GM12878 (cell line): Measurements from ENCODE around the gene IMPG2. TPM values are rescaled to one million over a fixed set of nuclear protein-coding genes. Genes with fewer than 3 reads are reported as not detected.

Experiments used
- ATAC-seq: fragments of 200-7000 bp; cut with Tn5 transposase; 3 replicates; pipeline ENCODE4 v1.9.1; 2020; ENCODE audit warnings: mild to moderate bottlenecking, moderate library complexity
- BruUV-seq: library from RNA; stranded (reverse); fragments of 400-500 nt; replicated peaks from 2 replicates; lab custom pipeline; 2021; lab: Mats Ljungman, UMichigan
- CTCF ChIA-PET: fragments of 300-600 bp; sonication (Branson Sonifier 250); formaldehyde crosslinking; extraction: SDS; loops from one replicate; lab custom pipeline; 2021; ENCODE audit warnings: inconsistent platforms; lab: Yijun Ruan, JAX
- POLR2A ChIA-PET: fragments of 350-600 bp; formaldehyde crosslinking; extraction: SDS; loops from one replicate; lab custom pipeline; 2021; ENCODE audit warnings: inconsistent platforms; lab: Charles Lee
- RAD21 ChIA-PET: fragments of 300-600 bp; sonication (Branson Sonifier 250); formaldehyde crosslinking; loops from one replicate; lab custom pipeline; 2023; ENCODE audit warnings: antibody characterized with exemption; ENCODE audit not compliant: unreplicated experiment; lab: Charles Lee
- SMC1A ChIA-PET: fragments of 300-600 bp; sonication (Branson Sonifier 250); formaldehyde crosslinking; loops from one replicate; lab custom pipeline; 2023; ENCODE audit not compliant: unreplicated experiment, uncharacterized antibody; lab: Charles Lee
- DNase-seq: peaks from one replicate; pipeline ENCODE4 v3.0.0-alpha.2; 2011; ENCODE audit warnings: low read depth, low spot score
- FAIRE-seq: peaks from 3 replicates; lab custom pipeline; 2011; peaks lifted over from hg19 to GRCh38; lab: Jason Lieb, UNC
- H2AFZ ChIP-seq: 2 replicates; pipeline ENCODE4 v1.6.0; 2011; ENCODE audit warnings: low read depth, low read length, control low read depth; ENCODE audit not compliant: control insufficient read depth
- H3K27ac ChIP-seq: 2 replicates; pipeline ENCODE4 v1.5.1; 2011; ENCODE audit warnings: control low read depth; ENCODE audit not compliant: control insufficient read depth, insufficient read depth
- H3K27me3 ChIP-seq, 2 experiments: replicated peaks in 1 of 2; 2 replicates each; pipeline versions ENCODE4 v1.6.0 to v1.6.1; 2011; ENCODE audit warnings: low read length in 1 of 2; ENCODE audit not compliant: control insufficient read depth in 2 of 2, insufficient read depth in 2 of 2
- H3K36me3 ChIP-seq, 2 experiments: 2 replicates each; pipeline ENCODE4 v1.5.1; 2011; ENCODE audit warnings: low read length in 1 of 2; ENCODE audit not compliant: control insufficient read depth in 2 of 2, insufficient read depth in 2 of 2
- H3K4me1 ChIP-seq: 2 replicates; pipeline ENCODE4 v1.6.1; 2011; ENCODE audit warnings: mild to moderate bottlenecking, low read length, moderate library complexity, mixed read lengths; ENCODE audit not compliant: control insufficient read depth, insufficient read depth
- H3K4me2 ChIP-seq: 2 replicates; pipeline ENCODE4 v1.6.0; 2011; ENCODE audit warnings: control low read depth; ENCODE audit not compliant: control insufficient read depth, insufficient read depth
- H3K4me3 ChIP-seq: fragments of 200-600 bp; sonication (generic); 2 replicates; pipeline ENCODE4 v1.5.1; 2016
- H3K79me2 ChIP-seq: 2 replicates; pipeline ENCODE4 v1.6.0; 2011; ENCODE audit warnings: low read length; ENCODE audit not compliant: control insufficient read depth, insufficient read depth
- H3K9ac ChIP-seq: 2 replicates; pipeline ENCODE4 v1.8.0; 2011; ENCODE audit warnings: low read length, control low read depth, mixed read lengths; ENCODE audit not compliant: control insufficient read depth, insufficient read depth
- H3K9me3 ChIP-seq: replicated peaks from 3 replicates; pipeline ENCODE4 v1.5.1; 2011; ENCODE audit warnings: mild to moderate bottlenecking, low read length; ENCODE audit not compliant: control insufficient read depth, insufficient read depth
- H4K20me1 ChIP-seq: 2 replicates; pipeline ENCODE4 v1.6.0; 2011; ENCODE audit not compliant: control insufficient read depth, insufficient read depth
- CHD1 ChIP-seq: IDR thresholded peaks from 2 replicates; pipeline ENCODE4 v1.6.1; 2012; ENCODE audit warnings: low read depth, low read length, improper control_type of control experiment
- E4F1 ChIP-seq: fragments of 450-650 bp; IDR thresholded peaks from 2 replicates; pipeline ENCODE4 v1.6.1; 2018; ENCODE audit warnings: borderline replicate concordance, mild to moderate bottlenecking; ENCODE audit not compliant: partially characterized antibody
- EZH2 ChIP-seq: IDR thresholded peaks from 2 replicates; pipeline ENCODE4 v1.6.1; 2012; ENCODE audit warnings: low read depth, mild to moderate bottlenecking, control low read depth, inconsistent platforms, low read length, borderline replicate concordance; ENCODE audit not compliant: control insufficient read depth
- HDAC2 ChIP-seq: fragments of 200-600 bp; sonication (generic); IDR thresholded peaks from 2 replicates; pipeline ENCODE4 v1.6.1; 2017
- MYC ChIP-seq: IDR thresholded peaks from 2 replicates; pipeline ENCODE4 v1.6.1; 2011; ENCODE audit warnings: mild to moderate bottlenecking, low read length, moderate library complexity, inconsistent platforms; ENCODE audit not compliant: insufficient read depth, insufficient replicate concordance, insufficient read length, severe bottlenecking
- PAX5 ChIP-seq: IDR thresholded peaks from 2 replicates; pipeline ENCODE4 v1.6.1; 2011; ENCODE audit warnings: low read depth, low read length, borderline replicate concordance
- POLR2AphosphoS5 ChIP-seq: IDR thresholded peaks from 2 replicates; pipeline ENCODE4 v1.6.1; 2011; ENCODE audit warnings: mild to moderate bottlenecking, low read length, inconsistent platforms
- SIN3A ChIP-seq: IDR thresholded peaks from 2 replicates; pipeline ENCODE4 v1.6.1; 2012; ENCODE audit warnings: low read depth, low read length, improper control_type of control experiment
- SMAD5 ChIP-seq: IDR thresholded peaks from 2 replicates; pipeline ENCODE4 v1.6.1; 2016; ENCODE audit warnings: antibody characterized with exemption, low read depth
- TCF12 ChIP-seq: IDR thresholded peaks from 2 replicates; pipeline ENCODE4 v1.6.1; 2011; ENCODE audit warnings: low read depth, mild to moderate bottlenecking, low read length
- YBX1 ChIP-seq: fragments of 450-650 bp; IDR thresholded peaks from 2 replicates; pipeline ENCODE4 v1.6.1; 2016; ENCODE audit warnings: antibody characterized with exemption
- ZNF217 ChIP-seq: fragments of 450-650 bp; IDR thresholded peaks from 2 replicates; pipeline ENCODE4 v1.6.1; 2017; ENCODE audit warnings: antibody characterized with exemption, mild to moderate bottlenecking
- ZNF274 ChIP-seq: IDR thresholded peaks from one replicate; pipeline ENCODE4 v1.8.0; 2011; ENCODE audit not compliant: insufficient read length, insufficient read depth
- WGBS: methylation state at CpG from one replicate; pipeline ENCODE4 v1.1.6; 2016; ENCODE audit warnings: low lambda C conversion rate; ENCODE audit not compliant: insufficient replicate concordance, insufficient coverage; ENCODE audit errors: missing lambda C conversion rate; 5-methylcytosine and 5-hydroxymethylcytosine counted together
- in situ Hi-C: fragments of 300-500 bp; cut with MboI; formaldehyde crosslinking; loops from 9 replicates; pipeline ENCODE4 v1.14.3; 2018; ENCODE audit warnings: mixed read lengths
- intact Hi-C: fragments of 100-400 bp; cut with micrococcal nuclease; formaldehyde crosslinking; loops from one replicate; pipeline ENCODE4 v1.14.2; 2022; ENCODE audit not compliant: unreplicated experiment
- polyA plus RNA-seq, 11 experiments: library from polyadenylated mRNA; depleted of rRNA in 4 of 11; unstranded in 6 of 11; stranded (reverse) in 5 of 11; fragments of >200 nt; fragmentation: Nextera tagmentation in 4 of 11; fragmentation: Illumina TruSeq in 1 of 11; extraction: Ambion mirVana in 4 of 11; extraction: Trizol in 1 of 11; gene quantifications; 1 replicate in 1 of 11; 2 replicates in 10 of 11; pipeline versions ENCODE4 v1.2.1 to v1.2.3, GENCODE V29; 2011 to 2016; ENCODE audit warnings: inconsistent platforms in 2 of 11, missing spikeins in 2 of 11, low read depth in 1 of 11
- total RNA-seq, 4 experiments: library from RNA; depleted of rRNA in 3 of 4; stranded (reverse); fragments of >200 nt in 3 of 4; fragmentation: Illumina TruSeq in 1 of 4; extraction: Trizol in 1 of 4; gene quantifications; 2 replicates each; pipeline versions ENCODE4 v1.2.1 to v1.2.3, GENCODE V29; 2013 to 2021
- TF ChIP-seq, protein P1 (sequence below): IDR thresholded peaks from 2 replicates; pipeline ENCODE4 v1.6.1; 2012; ENCODE audit warnings: low read depth, low read length, improper control_type of control experiment
- TF ChIP-seq, protein P2 (sequence below): fragments of 450-650 bp; IDR thresholded peaks from 2 replicates; pipeline ENCODE4 v1.6.1; 2016; ENCODE audit warnings: mild to moderate bottlenecking

Gene IMPG2
- total and polyA plus RNA-seq, 10 of the 15 experiments (the other 5 are each of a cell fraction or from before 2014, with no cell fraction given) = under 0.01 to 0.17 (median 0.10) TPM; not detected in 3

GRCh38 chr3:101189176-101189575, 131.2 kb downstream of the IMPG2 start:
- Histone ChIP-seq H4K20me1 (no peaks in the 10 kb centered on the region), H2AFZ (no peak overlapping the region), H3K4me3 (no peak overlapping the region), H3K4me1 (no peaks in the 10 kb centered on the region), H3K4me2 (no peak overlapping the region), H3K36me3 (no peaks in the 10 kb centered on the region), H3K9me3 (no peaks in the 10 kb centered on the region), H3K27ac (no peak overlapping the region), H3K9ac (no peak overlapping the region), H3K27me3 (no peaks in the 10 kb centered on the region)
- DNase-seq (no peak), FAIRE-seq (no peak), ATAC-seq (no peak)
- RAD21 ChIA-PET = no interaction called here
- SMC1A ChIA-PET = no interaction called here
- no TSS peak for BruUV-seq
- WGBS = 0% methylated on average over 2 of the region's 2 CpGs
- CTCF ChIA-PET = interaction anchor here (0.6 kb wide), 2 partner anchors 25 to 321 kb away, joined by 3 read pairs; no protein-coding TSS in a partner anchor
- in situ Hi-C loops = no loop called here
- no peak for TF ChIP-seq EZH2
- TF ChIP-seq, protein P1, sequence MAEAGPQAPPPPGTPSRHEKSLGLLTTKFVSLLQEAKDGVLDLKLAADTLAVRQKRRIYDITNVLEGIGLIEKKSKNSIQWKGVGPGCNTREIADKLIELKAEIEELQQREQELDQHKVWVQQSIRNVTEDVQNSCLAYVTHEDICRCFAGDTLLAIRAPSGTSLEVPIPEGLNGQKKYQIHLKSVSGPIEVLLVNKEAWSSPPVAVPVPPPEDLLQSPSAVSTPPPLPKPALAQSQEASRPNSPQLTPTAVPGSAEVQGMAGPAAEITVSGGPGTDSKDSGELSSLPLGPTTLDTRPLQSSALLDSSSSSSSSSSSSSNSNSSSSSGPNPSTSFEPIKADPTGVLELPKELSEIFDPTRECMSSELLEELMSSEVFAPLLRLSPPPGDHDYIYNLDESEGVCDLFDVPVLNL = no peak
- no peak for TF ChIP-seq HDAC2
- no peak for TF ChIP-seq POLR2AphosphoS5
- no peak for TF ChIP-seq SIN3A
- no peak for TF ChIP-seq ZNF217
- TF ChIP-seq SMAD5 = no peak
- TF ChIP-seq, protein P2, sequence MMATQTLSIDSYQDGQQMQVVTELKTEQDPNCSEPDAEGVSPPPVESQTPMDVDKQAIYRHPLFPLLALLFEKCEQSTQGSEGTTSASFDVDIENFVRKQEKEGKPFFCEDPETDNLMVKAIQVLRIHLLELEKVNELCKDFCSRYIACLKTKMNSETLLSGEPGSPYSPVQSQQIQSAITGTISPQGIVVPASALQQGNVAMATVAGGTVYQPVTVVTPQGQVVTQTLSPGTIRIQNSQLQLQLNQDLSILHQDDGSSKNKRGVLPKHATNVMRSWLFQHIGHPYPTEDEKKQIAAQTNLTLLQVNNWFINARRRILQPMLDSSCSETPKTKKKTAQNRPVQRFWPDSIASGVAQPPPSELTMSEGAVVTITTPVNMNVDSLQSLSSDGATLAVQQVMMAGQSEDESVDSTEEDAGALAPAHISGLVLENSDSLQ = no peak
- no peak for TF ChIP-seq TCF12
- no peak for TF ChIP-seq CHD1
- TF ChIP-seq YBX1 = no peak
- no peak for TF ChIP-seq ZNF274
- TF ChIP-seq E4F1 = no peak
- TF ChIP-seq MYC = no peak
- no peak for TF ChIP-seq PAX5
- TF ChIP-seq, all 136 proteins: peak for 0
- intact Hi-C loops = no loop called here
- H3K79me2 ChIP-seq = no peaks in the 10 kb centered on the region
- POLR2A ChIA-PET = interaction anchor here (0.6 kb wide), 1 partner anchor 443 kb away, joined by 7 read pairs; no protein-coding TSS in a partner anchor
